K562 (cell line): ENCODE results near the gene HTR1D. TPM values are rescaled to one million over a fixed set of nuclear protein-coding genes. Genes with fewer than 3 reads are reported as not detected.

Experiments
- ATAC-seq: fragments of 200-7000 bp; cut with Tn5 transposase; 3 replicates; pipeline ENCODE4 v1.9.1; 2020; ENCODE audit warnings: moderate library complexity
- BruUV-seq: library from RNA; stranded (reverse); fragments of 400-500 nt; replicated peaks from 2 replicates; lab custom pipeline; 2021; lab: Mats Ljungman, UMichigan
- CTCF ChIA-PET: fragments of 300-600 bp; formaldehyde crosslinking; extraction: SDS; loops from one replicate; lab custom pipeline; 2021; ENCODE audit warnings: low intra/inter-chr PET ratio; lab: Yijun Ruan, JAX
- POLR2A ChIA-PET: fragments of 300-600, 350-650 bp; sonication (Branson Sonifier 250); formaldehyde crosslinking; extraction: SDS; loops from one replicate; lab custom pipeline; 2021; ENCODE audit warnings: antibody characterized with exemption, inconsistent platforms; lab: Yijun Ruan, JAX
- DNase-seq, 4 experiments: peaks; one replicate each; pipeline versions ENCODE4 v3.0.0 to v3.0.0-alpha.2; 2011 to 2018; ENCODE audit warnings: low spot score in 3 of 4, mixed read lengths in 3 of 4; ENCODE audit errors: extremely low read depth in 1 of 4
- FAIRE-seq: peaks from 2 replicates; lab custom pipeline; 2011; peaks lifted over from hg19 to GRCh38; lab: Jason Lieb, UNC
- H2AFZ ChIP-seq: 2 replicates; pipeline ENCODE4 v1.6.0; 2011; ENCODE audit warnings: low read depth, low read length, control low read depth, inconsistent platforms
- H3K27ac ChIP-seq: fragments of 200-600 bp; 3 replicates; pipeline ENCODE4 v1.8.0; 2011; ENCODE audit warnings: low read depth, mild to moderate bottlenecking, control low read depth, inconsistent platforms, low read length, moderate library complexity, mixed read lengths; ENCODE audit errors: extremely low read depth
- H3K27me3 ChIP-seq, 2 experiments: fragments of 300-600 bp in 1 of 2; 2 replicates in 1 of 2; 3 replicates in 1 of 2; pipeline versions ENCODE4 v1.6.0 to v1.8.0; 2011; ENCODE audit warnings: inconsistent platforms in 2 of 2, low read length in 2 of 2, mild to moderate bottlenecking in 1 of 2, mixed read lengths in 1 of 2, moderate library complexity in 1 of 2; ENCODE audit not compliant: control insufficient read depth in 2 of 2, insufficient read depth in 2 of 2
- H3K36me3 ChIP-seq: fragments of 300-600 bp; 3 replicates; pipeline ENCODE4 v1.8.0; 2011; ENCODE audit warnings: mild to moderate bottlenecking, low read length, inconsistent platforms; ENCODE audit not compliant: control insufficient read depth, insufficient read depth
- H3K4me1 ChIP-seq, 2 experiments: fragments of 200-600 bp in 1 of 2; replicated peaks in 1 of 2; 2 replicates in 1 of 2; 3 replicates in 1 of 2; pipeline versions ENCODE4 v1.5.1 to v1.8.0; 2011; ENCODE audit warnings: inconsistent platforms in 2 of 2, low read length in 2 of 2, mild to moderate bottlenecking in 1 of 2, mixed read lengths in 1 of 2, moderate library complexity in 1 of 2; ENCODE audit not compliant: control insufficient read depth in 2 of 2, insufficient read depth in 2 of 2
- H3K4me2 ChIP-seq: 2 replicates; pipeline ENCODE4 v1.6.1; 2011; ENCODE audit warnings: low read length, control low read depth, inconsistent platforms, mixed read lengths; ENCODE audit not compliant: insufficient read depth
- H3K4me3 ChIP-seq: fragments of 200-600 bp; sonication (generic), shearing (Covaris generic); 2 replicates; pipeline ENCODE4 v1.5.1; 2016; ENCODE audit warnings: control low read depth, inconsistent platforms
- H3K79me2 ChIP-seq: fragments of 200-600 bp; 3 replicates; pipeline ENCODE4 v1.8.0; 2011; ENCODE audit warnings: low read length, inconsistent platforms; ENCODE audit not compliant: control insufficient read depth, insufficient read depth
- H3K9ac ChIP-seq, 2 experiments: 2 replicates each; pipeline versions ENCODE4 v1.6.0 to v1.6.1; 2011; ENCODE audit warnings: low read depth in 2 of 2, low read length in 2 of 2, control low read depth in 1 of 2, inconsistent platforms in 1 of 2, mild to moderate bottlenecking in 1 of 2, mixed read lengths in 1 of 2; ENCODE audit not compliant: insufficient read depth in 1 of 2
- H3K9me1 ChIP-seq: one replicate; pipeline ENCODE4 v1.6.0; 2011; ENCODE audit warnings: inconsistent platforms, mild to moderate bottlenecking, low read length, moderate library complexity; ENCODE audit not compliant: control insufficient read depth, insufficient read depth
- H3K9me3 ChIP-seq: replicated peaks from 2 replicates; pipeline ENCODE4 v1.5.1; 2011; ENCODE audit warnings: low read depth, low read length, inconsistent platforms; ENCODE audit not compliant: control insufficient read depth, insufficient read depth
- H4K20me1 ChIP-seq: replicated peaks from 2 replicates; pipeline ENCODE4 v1.6.1; 2011; ENCODE audit warnings: low read length, inconsistent platforms, mixed read lengths; ENCODE audit not compliant: control insufficient read depth, insufficient read depth
- CEBPB ChIP-seq: fragments of 450-650 bp; IDR thresholded peaks from 2 replicates; pipeline ENCODE4 v1.6.1; 2016; ENCODE audit warnings: missing genetic modification characterization, missing compliant biosample characterization
- ETV5 ChIP-seq: sonication (generic); formaldehyde crosslinking; IDR thresholded peaks from 2 replicates; pipeline ENCODE4 v1.4.0; 2020; ENCODE audit warnings: low read depth, mild to moderate bottlenecking, missing genetic modification reagents
- HDAC3 ChIP-seq: fragments of 450-650 bp; IDR thresholded peaks from 2 replicates; pipeline ENCODE4 v1.6.1; 2018; ENCODE audit warnings: borderline replicate concordance, mild to moderate bottlenecking, moderate library complexity; ENCODE audit not compliant: partially characterized antibody
- SREBF2 ChIP-seq: sonication (generic); formaldehyde crosslinking; IDR thresholded peaks from 2 replicates; pipeline ENCODE4 v1.4.0; 2020; ENCODE audit warnings: mild to moderate bottlenecking, missing genetic modification reagents
- TAF7 ChIP-seq: fragments of 450-650 bp; IDR thresholded peaks from 2 replicates; pipeline ENCODE4 v1.6.1; 2016; ENCODE audit warnings: missing genetic modification characterization, missing compliant biosample characterization
- WGBS: fragments of 100-300 bp; shearing (Covaris generic); methylation state at CpG from one replicate; pipeline ENCODE4 v1.1.6; 2016; ENCODE audit warnings: low coverage, mixed read lengths; ENCODE audit not compliant: insufficient coverage; ENCODE audit errors: missing lambda C conversion rate; 5-methylcytosine and 5-hydroxymethylcytosine counted together
- in situ Hi-C: fragments of 300-500 bp; cut with MboI; formaldehyde crosslinking; loops from 4 replicates; pipeline ENCODE4 v1.15.0; 2018; ENCODE audit warnings: inconsistent platforms, mixed read lengths
- intact Hi-C: fragments of 100-400 bp; cut with micrococcal nuclease; formaldehyde crosslinking; loops from 2 replicates; pipeline ENCODE4 v1.14.2; 2022
- polyA plus RNA-seq, 8 experiments: library from polyadenylated mRNA; depleted of rRNA in 4 of 8; stranded (reverse) in 5 of 8; unstranded in 3 of 8; fragments of >200 nt; fragmentation: Nextera tagmentation in 2 of 8; fragmentation: Illumina TruSeq in 1 of 8; extraction: Ambion mirVana in 2 of 8; extraction: Trizol in 1 of 8; gene quantifications; 2 replicates each; pipeline versions ENCODE4 v1.2.1 to v1.2.3, GENCODE V29; 2011 to 2014; ENCODE audit warnings: inconsistent platforms in 1 of 8, missing spikeins in 1 of 8
- total RNA-seq, 7 experiments: library from RNA; depleted of rRNA in 6 of 7; stranded (reverse); fragments of >200 nt in 6 of 7; fragmentation: Illumina TruSeq in 2 of 7; extraction: Trizol in 2 of 7; gene quantifications; 2 replicates each; pipeline versions ENCODE4 v1.2.1 to v1.2.3, GENCODE V29; 2011 to 2021; ENCODE audit warnings: low replicate concordance in 1 of 7

The HTR1D gene
- total and polyA plus RNA-seq, 9 of the 15 experiments (the other 6 are each of a cell fraction or from before 2014, with no cell fraction given): 0.03 to 0.09 (median 0.04) TPM; not detected in 4

DNA sequence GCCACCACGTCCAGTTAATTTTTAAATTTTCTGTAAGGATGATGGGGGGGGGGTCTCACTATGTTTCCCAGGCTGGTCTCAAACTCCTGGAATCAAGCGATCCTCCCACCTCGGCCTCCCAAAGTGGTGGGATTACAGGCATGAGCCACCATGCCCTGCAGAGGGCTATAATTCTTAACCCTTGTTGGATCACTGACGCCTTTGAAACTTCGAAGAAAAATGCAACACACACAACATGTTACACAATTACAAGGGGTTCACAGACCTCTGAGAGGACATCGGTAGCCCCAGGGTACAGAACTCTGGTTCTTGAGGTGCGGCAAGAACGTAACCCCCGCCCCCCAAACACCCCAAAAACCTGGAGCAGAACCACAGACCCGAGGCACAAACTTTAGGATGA lies 40.3 kb downstream of the HTR1D start:
- no peaks in the 10 kb centered on the region for H3K9me1 ChIP-seq
- H3K9me3 ChIP-seq: no peaks in the 10 kb centered on the region
- TF ChIP-seq HDAC3: no peak
- 0 out of 2 replicates have a peak, but pooled peaks have one; percentile 20 for TF ChIP-seq TAF7 (tag)
- TF ChIP-seq SREBF2 (CRISPR knock-in tag): no peak
- peak; percentile 28; the same call in 1 of the 2 replicates for TF ChIP-seq CEBPB
- 0 out of 2 replicates have a peak, but pooled peaks have one; percentile 2 for TF ChIP-seq ETV5 (CRISPR knock-in tag)
- H2AFZ ChIP-seq: peak overlapping the region; percentile 95
- in situ Hi-C loops (no loop called here), intact Hi-C loops (no loop called here)
- peak overlapping the region; percentile 81 for H3K4me2 ChIP-seq
- BruUV-seq: no TSS peak
- DNase-seq (no peak), ATAC-seq (no peak), FAIRE-seq (no peak)
- H3K4me3 ChIP-seq: peak overlapping the region; percentile 41; the same call in 1 of the 2 replicates
- no peaks in the 10 kb centered on the region for H3K36me3 ChIP-seq
- peak overlapping the region; percentile 54 to 92; a peak in 3 of 4 replicates for H3K9ac ChIP-seq
- no peak overlapping the region for H3K27ac ChIP-seq
- WGBS: 45% methylated on average over 10 of the region's 10 CpGs
- no peaks in the 10 kb centered on the region for H3K79me2 ChIP-seq
- CTCF ChIA-PET: interaction anchor here (1.6 kb wide), 1 partner anchor 78 kb away, joined by 6 read pairs; no protein-coding TSS in a partner anchor
- POLR2A ChIA-PET: interaction anchor here (0.7 to 2.7 kb wide), 3 partner anchors 8 to 91 kb away, joined by 3 to 12 read pairs (median 4); partner anchors contain the start of gene LUZP1
- peaks cover 10 to 16% of the 10 kb centered on the region in 2 experiments; a peak in 4 of 5 replicates for H3K4me1 ChIP-seq
- no peaks in the 10 kb centered on the region for H4K20me1 ChIP-seq
- H3K27me3 ChIP-seq: no peaks in the 10 kb centered on the region
